ENCODE measurements around the gene MTHFD2L. TPM values are rescaled to one million over a fixed set of nuclear protein-coding genes. Genes with fewer than 3 reads are reported as not detected.

Gene MTHFD2L
- polyA plus RNA-seq, 1 donor from 2014 or later = 43.5 TPM

GRCh38 chr4:74174421-74174820, 16.5 kb downstream of the MTHFD2L start:
- H3K27ac ChIP-seq (ENCODE audit: low read length) = no peak overlapping the region
- no peak overlapping the region for H3K9ac ChIP-seq (ENCODE audit: low read length)
- H3F3A ChIP-seq (ENCODE audit: insufficient read depth, low read length, poor library complexity, severe bottlenecking) = no peaks in the 10 kb centered on the region
- no peaks in the 10 kb centered on the region for H3K9me2 ChIP-seq (ENCODE audit: insufficient read depth, low read length)
- H3K79me2 ChIP-seq (replicated peaks; ENCODE audit: insufficient read depth, low read length) = no peaks in the 10 kb centered on the region
- no peak overlapping the region for H2AFZ ChIP-seq (ENCODE audit: low read depth, low read length)
- H3K27me3 ChIP-seq (ENCODE audit: insufficient read depth, low read depth, low read length) = no peaks in the 10 kb centered on the region
- H3K4me3 ChIP-seq (ENCODE audit: low read length) = no peak overlapping the region
- no peak overlapping the region for H3K4me2 ChIP-seq (ENCODE audit: low read length)
- H3K9me3 ChIP-seq (ENCODE audit: low read length) = no peaks in the 10 kb centered on the region
- TF ChIP-seq EP300 (conservative IDR thresholded peaks at IDR 0.05; ENCODE audit: poor library complexity, severe bottlenecking) = no peak
- no peak for TF ChIP-seq CTCF (IDR thresholded peaks at IDR 0.05; ENCODE audit: poor library complexity, severe bottlenecking)
- TF ChIP-seq TAF1 (IDR thresholded peaks at IDR 0.05; ENCODE audit: low read depth) = no peak
- TF ChIP-seq EZH2 (IDR thresholded peaks at IDR 0.05; ENCODE audit: borderline replicate concordance, insufficient read depth, low read length, poor library complexity, severe bottlenecking) = no peak
- TF ChIP-seq RAD21 (conservative IDR thresholded peaks at IDR 0.05) = no peak
- no peak for TF ChIP-seq SMC3 (conservative IDR thresholded peaks at IDR 0.05; ENCODE audit: poor library complexity)
- no peak for TF ChIP-seq POLR2AphosphoS5 (IDR thresholded peaks at IDR 0.05)
- TF ChIP-seq MXI1 (conservative IDR thresholded peaks at IDR 0.05; ENCODE audit: poor library complexity, severe bottlenecking) = no peak
- no peak for TF ChIP-seq REST (IDR thresholded peaks at IDR 0.05; ENCODE audit: borderline replicate concordance)
- H4K20me1 ChIP-seq (ENCODE audit: insufficient read depth) = no peaks in the 10 kb centered on the region
- H3K36me3 ChIP-seq (ENCODE audit: insufficient read depth, low read length) = no peaks in the 10 kb centered on the region

GRCh38 chr4:74174941-74175340, 17.0 kb downstream of the MTHFD2L start:
- no peaks in the 10 kb centered on the region for H3K9me3 ChIP-seq (ENCODE audit: low read length)
- H3K9me2 ChIP-seq (ENCODE audit: insufficient read depth, low read length) = no peaks in the 10 kb centered on the region
- H3K4me3 ChIP-seq (ENCODE audit: low read length) = no peak overlapping the region
- H3K4me2 ChIP-seq (ENCODE audit: low read length) = no peak overlapping the region
- H4K20me1 ChIP-seq (ENCODE audit: insufficient read depth) = no peaks in the 10 kb centered on the region
- no peaks in the 10 kb centered on the region for H3K36me3 ChIP-seq (ENCODE audit: insufficient read depth, low read length)
- H3F3A ChIP-seq (ENCODE audit: insufficient read depth, low read length, poor library complexity, severe bottlenecking) = no peaks in the 10 kb centered on the region
- no peak overlapping the region for H2AFZ ChIP-seq (ENCODE audit: low read depth, low read length)
- TF ChIP-seq REST (IDR thresholded peaks at IDR 0.05; ENCODE audit: borderline replicate concordance) (no peak), TAF1 (IDR thresholded peaks at IDR 0.05; ENCODE audit: low read depth) (no peak), RAD21 (conservative IDR thresholded peaks at IDR 0.05) (no peak), MXI1 (conservative IDR thresholded peaks at IDR 0.05; ENCODE audit: poor library complexity, severe bottlenecking) (no peak), CTCF (IDR thresholded peaks at IDR 0.05; ENCODE audit: poor library complexity, severe bottlenecking) (no peak), EP300 (conservative IDR thresholded peaks at IDR 0.05; ENCODE audit: poor library complexity, severe bottlenecking) (no peak), SMC3 (conservative IDR thresholded peaks at IDR 0.05; ENCODE audit: poor library complexity) (no peak), EZH2 (IDR thresholded peaks at IDR 0.05; ENCODE audit: borderline replicate concordance, insufficient read depth, low read length, poor library complexity, severe bottlenecking) (no peak), POLR2AphosphoS5 (IDR thresholded peaks at IDR 0.05) (no peak)
- no peak overlapping the region for H3K9ac ChIP-seq (ENCODE audit: low read length)
- no peaks in the 10 kb centered on the region for H3K27me3 ChIP-seq (ENCODE audit: insufficient read depth, low read depth, low read length)
- H3K79me2 ChIP-seq (replicated peaks; ENCODE audit: insufficient read depth, low read length) = no peaks in the 10 kb centered on the region
- H3K27ac ChIP-seq (ENCODE audit: low read length) = no peak overlapping the region

Measured in neural cell (in vitro differentiated cells).